CD4-positive, alpha-beta T cell treated with Interferon alpha-2 for 1 hour (primary cell): ENCODE results near the gene MYO5B.

Experiments used
- DNase-seq, 2 donors: peaks; one replicate each; pipeline ENCODE4 v3.0.0-alpha.2; 2020 to 2022

MYO5B gene

DNA sequence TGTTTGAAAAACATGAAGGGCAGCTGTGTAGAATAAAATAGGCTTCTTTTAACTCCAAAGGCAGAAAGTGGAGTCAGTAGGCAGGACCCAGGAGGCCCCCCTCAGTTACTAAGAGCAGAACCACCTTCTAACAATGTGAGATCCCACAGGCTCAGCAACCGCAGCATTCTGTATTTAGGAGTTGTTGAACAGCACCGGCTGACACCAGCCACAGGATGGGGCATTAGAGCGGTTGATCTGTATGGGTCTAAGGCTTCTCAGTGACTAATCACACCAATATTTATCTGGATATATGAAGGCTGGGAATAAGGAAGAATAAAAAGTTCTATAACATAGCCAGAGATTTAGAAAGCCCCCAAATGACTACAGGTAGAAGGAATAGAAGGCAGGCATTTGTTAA is 51.7 kb downstream of the MYO5B start:
- DNase-seq, result no peak

GRCh38 chr18:50142441-50143120 is 52.4 kb downstream of the MYO5B start:
- no peak for DNase-seq

GRCh38 chr18:50138181-50139064 is 56.5 kb downstream of the MYO5B start:
- DNase-seq, result no peak

DNA sequence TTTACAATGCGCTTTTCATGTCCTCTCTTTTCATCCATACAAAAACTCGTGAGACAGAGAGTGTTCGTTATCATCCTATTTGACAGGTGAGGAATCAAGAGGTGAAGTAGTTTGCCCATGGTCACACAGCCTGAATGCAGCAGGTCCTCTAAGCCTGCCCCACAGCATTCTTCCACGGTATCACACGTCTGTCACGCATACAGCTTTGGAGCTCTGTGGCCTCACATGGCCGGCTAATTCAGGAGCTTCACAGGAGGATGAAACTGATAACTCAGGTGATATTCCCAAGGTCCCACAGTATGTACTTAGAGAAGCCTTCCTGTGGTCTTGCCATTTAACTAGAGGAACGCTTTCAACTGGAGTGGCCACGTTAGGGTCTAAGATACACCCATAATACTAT is 59.0 kb downstream of the MYO5B start:
- no peak for DNase-seq

- no peak for DNase-seq
These were observed 61.4 kb downstream of the MYO5B start for GRCh38 chr18:50133526-50133925.

GRCh38 chr18:50131591-50131990 is 63.4 kb downstream of the MYO5B start:
- no peak for DNase-seq

GRCh38 chr18:50128506-50129271 is 66.3 kb downstream of the MYO5B start:
- DNase-seq, result no peak

GRCh38 chr18:50127516-50128210 is 67.3 kb downstream of the MYO5B start:
- no peak for DNase-seq

GRCh38 chr18:50126471-50126870 is 68.5 kb downstream of the MYO5B start:
- DNase-seq, result no peak

DNA sequence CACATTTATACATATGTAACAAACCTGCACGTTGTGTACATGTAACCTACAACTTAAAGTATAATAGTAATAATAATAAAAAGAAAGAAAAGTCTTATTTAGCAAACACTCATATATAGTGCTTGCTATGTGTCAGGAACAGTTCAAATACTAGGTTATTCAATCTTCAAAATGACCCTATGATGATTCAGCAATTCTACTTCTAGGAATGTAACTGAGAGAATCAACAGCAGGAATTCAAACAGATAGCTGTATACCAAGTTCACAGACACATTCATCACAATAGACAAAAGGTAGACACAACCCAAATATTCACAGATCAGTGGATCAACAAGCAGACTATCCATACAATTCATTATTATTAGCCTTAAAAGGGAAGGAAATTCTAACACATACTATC is 69.5 kb downstream of the MYO5B start:
- DNase-seq, result no peak

GRCh38 chr18:50119296-50119695 is 75.7 kb downstream of the MYO5B start:
- DNase-seq, result no peak

DNA sequence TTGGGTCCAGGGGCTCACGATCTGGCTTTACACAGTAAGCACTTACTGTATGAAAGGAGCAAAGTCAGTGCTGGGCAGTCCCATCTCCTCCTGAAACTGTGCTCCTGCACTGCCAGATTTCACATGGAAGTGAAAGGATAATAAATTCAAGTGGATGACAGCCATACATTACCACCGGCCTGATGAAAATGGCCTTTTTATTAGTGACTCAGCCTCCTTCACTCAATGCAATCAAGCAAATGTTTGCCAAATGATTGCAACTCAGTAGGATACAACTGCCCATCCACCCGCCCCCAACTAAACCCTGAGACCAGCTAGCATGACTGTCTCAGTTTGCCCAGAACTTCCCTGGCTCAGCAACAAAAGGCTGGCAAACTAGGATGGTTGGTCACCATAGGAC is 77.1 kb downstream of the MYO5B start:
- DNase-seq, result no peak

GRCh38 chr18:50115095-50115494 is 79.9 kb downstream of the MYO5B start:
- no peak for DNase-seq

DNA sequence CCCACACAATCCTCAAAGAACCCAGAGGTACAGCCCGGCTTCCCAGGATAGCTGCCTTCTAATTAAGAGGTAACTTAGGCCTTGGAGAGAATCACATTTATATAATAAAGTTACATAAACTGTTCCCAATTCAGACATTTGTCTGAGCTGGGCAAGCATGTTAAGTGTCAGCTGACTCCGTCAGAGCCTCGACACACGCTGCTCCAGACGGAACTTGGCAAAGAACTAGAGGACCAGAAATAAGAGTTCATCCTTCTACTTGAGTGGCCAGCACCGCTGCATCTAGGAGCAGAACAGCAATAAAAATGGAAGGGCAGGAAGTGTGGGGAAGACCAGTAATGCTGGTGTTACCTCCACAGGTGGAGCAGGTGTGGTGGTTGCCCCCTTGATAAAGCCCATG is 80.5 kb downstream of the MYO5B start:
- no peak for DNase-seq

GRCh38 chr18:50113726-50114125 is 81.2 kb downstream of the MYO5B start:
- no peak for DNase-seq

DNA sequence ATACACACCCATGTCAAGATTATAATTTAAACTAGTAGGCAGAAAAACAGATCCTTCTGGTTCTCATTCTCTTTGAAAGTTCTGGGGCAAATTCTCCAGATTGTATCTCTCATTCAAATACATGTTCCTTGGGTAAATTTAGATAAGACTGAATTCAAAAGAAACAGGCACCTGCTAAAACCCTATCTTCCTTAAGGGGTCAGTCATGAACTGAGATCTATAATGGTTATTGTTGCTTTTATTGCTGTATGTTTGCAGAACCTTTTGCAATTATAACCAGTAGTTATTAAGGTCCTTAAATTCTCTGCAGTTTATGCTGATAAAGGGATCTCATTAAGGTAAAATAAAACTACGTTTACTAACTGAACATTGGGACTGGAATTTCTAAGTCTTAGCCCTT is 83.5 kb downstream of the MYO5B start:
- no peak for DNase-seq

DNA sequence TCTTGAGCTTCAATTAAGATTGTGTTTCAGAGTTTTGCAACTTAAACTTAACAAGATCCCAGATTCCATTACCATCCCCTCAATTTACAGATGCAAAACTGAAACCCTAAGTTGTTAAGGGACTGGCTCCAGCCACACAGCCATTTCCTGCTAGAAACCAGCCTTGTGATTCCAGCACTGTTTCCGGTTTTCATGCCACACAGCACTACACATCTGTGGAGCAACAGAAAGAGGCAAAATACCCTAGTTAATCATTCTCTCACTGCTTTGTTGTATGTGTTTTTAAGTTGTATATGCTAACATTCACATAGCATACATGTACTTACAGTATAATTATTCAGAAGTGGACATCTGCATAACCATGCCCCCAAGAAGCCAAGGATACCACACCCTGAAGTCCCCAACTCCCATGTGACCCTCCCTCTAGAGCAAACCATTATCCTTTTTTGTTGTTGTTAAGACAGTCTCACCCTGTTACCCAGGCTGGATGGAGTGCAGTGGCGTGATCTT is 87.4 kb downstream of the MYO5B start:
- no peak for DNase-seq

DNA sequence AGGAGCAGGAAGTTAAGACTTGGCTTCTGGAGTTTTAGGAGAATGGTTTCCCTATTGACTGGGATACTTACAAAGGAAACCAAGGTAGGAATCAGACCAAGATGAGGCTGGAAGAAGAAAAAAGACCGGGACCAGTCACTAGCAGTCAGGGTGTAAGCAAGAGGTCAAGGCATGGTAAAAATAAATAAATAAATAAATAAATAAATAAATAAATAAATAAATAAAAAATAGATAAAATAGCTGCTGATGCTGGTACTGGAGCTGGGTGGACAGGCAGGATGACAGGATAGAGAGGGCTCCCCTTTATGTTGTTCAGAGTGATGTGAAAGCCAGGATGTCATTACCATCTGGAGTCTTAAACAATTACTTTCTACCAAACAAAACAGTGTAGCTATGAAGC is 89.9 kb downstream of the MYO5B start:
- no peak for DNase-seq

DNA sequence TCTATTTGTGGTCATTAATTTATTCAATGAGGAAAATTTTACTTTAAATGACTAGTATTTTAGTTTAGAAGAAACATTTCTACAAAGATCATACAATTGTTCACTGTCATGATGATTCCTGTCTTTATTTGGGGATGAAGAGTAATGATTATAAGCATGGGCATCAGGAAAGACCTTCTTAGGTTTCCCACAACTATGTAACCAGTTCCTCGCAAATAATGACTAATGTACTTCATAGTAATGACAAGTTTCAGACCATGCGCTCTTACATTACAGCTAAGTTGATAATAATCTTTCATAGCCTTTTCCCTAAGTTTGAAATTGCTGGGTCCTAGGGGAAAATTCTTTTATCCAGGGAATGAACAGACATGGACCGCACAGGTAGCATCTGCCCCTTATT is 90.5 kb downstream of the MYO5B start:
- DNase-seq, result no peak

- no peak for DNase-seq
These were observed 95.1 kb downstream of the MYO5B start for GRCh38 chr18:50099725-50100407.

- DNase-seq, result no peak
These were observed 97.2 kb downstream of the MYO5B start for GRCh38 chr18:50097702-50098101.

- DNase-seq, result no peak
These were observed 98.0 kb downstream of the MYO5B start for GRCh38 chr18:50096766-50097435.
